GM18526 (cell line): ENCODE data around the gene SLC4A1.

ENCODE experiments used
- POLR2A ChIP-seq: IDR thresholded peaks from 3 replicates; pipeline ENCODE4 v1.6.1; 2011; ENCODE audit not compliant: insufficient read length; ENCODE audit errors: extremely low read depth

SLC4A1 gene

GRCh38 chr17:44307387-44308186, 39.7 kb upstream of the SLC4A1 start:
- TF ChIP-seq POLR2A: no peak

GRCh38 chr17:44304651-44305050, 36.7 kb upstream of the SLC4A1 start:
- TF ChIP-seq POLR2A: no peak

GRCh38 chr17:44297975-44298374, 30.0 kb upstream of the SLC4A1 start:
- no peak for TF ChIP-seq POLR2A

GRCh38 chr17:44293509-44294226, 25.7 kb upstream of the SLC4A1 start:
- no peak for TF ChIP-seq POLR2A

GRCh38 chr17:44287651-44288050, 19.7 kb upstream of the SLC4A1 start:
- no peak for TF ChIP-seq POLR2A

DNA sequence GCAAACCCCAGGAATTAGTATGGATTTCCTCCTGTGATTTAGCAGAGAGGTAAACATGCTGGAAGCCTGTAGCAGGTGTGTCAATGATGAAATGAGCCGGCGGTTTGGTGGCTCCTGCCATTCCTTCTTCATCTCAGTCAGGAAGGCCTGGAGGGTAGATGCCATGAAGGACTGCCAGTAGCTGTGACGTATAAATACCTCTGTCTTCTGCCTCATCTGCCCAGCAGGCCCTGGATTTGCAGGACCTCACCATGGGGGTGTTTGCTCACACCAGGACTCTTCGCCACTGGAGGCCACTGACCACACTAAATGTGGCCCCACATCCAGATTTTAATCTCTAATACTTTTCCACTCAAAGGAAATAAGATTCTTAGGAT, 16.1 kb upstream of the SLC4A1 start:
- TF ChIP-seq POLR2A: no peak

- TF ChIP-seq POLR2A: no peak
Measured at GRCh38 chr17:44283344-44284023, 15.5 kb upstream of the SLC4A1 start.

- TF ChIP-seq POLR2A: no peak
Measured at GRCh38 chr17:44282264-44282663, 14.3 kb upstream of the SLC4A1 start.

DNA sequence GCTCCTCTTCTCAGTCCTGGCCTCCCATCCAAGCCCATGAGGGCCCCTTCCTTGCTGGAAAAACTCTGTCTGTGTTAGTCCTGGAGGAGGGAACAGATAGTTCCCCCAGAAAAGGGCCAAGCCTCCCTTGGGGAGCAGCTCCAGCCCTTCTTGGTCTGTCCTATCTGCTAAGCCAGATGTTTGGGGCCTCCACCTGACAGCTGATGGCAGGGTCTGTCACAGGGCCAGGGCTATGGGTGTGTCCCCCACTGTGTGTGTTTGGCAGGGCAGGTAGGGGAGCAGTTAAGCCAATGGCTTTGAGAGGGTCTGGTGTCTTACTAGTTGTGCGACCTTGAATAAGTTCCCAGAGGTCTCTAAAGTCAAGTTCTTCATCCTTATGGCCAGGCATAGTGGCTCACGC, 13.6 kb upstream of the SLC4A1 start:
- TF ChIP-seq POLR2A: no peak

DNA sequence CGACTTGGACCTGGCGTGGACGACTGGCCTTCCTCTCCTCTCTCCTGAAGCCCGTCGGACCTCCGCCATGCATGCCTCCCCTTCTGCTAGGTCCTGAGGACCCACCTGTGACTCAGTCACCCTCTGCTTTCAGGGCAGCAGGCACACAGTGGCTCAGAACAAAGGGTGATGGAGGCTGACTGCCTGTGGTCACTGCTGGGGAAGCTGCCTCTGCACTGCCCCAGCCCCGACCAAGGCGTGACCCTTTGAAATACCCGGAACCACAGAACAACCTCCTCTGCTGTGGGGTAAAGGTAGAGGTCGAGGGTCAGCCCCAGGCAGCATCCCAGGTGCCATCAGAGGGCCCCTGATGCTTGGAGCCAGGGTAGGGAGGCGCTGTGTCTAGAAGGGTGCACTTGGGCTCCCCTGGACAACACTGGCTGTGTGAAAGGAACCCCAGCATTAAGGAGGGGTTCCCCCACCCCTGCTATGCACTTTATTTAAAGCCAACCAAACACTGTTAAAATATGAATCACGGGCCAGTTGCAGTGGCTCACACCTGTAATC, 12.5 kb upstream of the SLC4A1 start:
- TF ChIP-seq POLR2A: no peak

GRCh38 chr17:44279666-44280391, 11.9 kb upstream of the SLC4A1 start:
- TF ChIP-seq POLR2A: no peak

- TF ChIP-seq POLR2A: no peak
Measured at GRCh38 chr17:44279346-44279665, 11.4 kb upstream of the SLC4A1 start.

GRCh38 chr17:44277976-44278375, 10.0 kb upstream of the SLC4A1 start:
- no peak for TF ChIP-seq POLR2A

DNA sequence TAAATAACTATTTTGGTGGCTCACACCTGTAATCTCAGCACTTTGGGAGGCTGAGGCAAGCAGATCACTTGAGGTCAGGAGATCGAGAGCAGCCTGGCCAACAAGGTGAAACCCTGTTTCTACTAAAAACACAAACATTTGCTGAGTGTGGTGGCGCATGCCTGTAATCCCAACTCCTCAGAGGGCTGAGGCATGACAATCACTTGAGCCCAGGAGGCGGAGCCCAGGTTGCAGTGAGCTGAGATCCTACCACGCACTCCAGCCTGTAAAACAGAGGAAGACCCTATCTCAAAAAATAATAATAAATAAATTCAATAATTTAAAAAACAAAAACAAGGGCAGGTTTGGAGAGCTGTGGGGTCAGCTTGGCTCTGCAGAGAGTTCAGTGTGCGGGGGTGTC, 5.7 kb upstream of the SLC4A1 start:
- TF ChIP-seq POLR2A: no peak

GRCh38 chr17:44272954-44273353, 5.0 kb upstream of the SLC4A1 start:
- no peak for TF ChIP-seq POLR2A
